Measurements from ENCODE around the gene TMEM19. TPM values are rescaled to one million over a fixed set of nuclear protein-coding genes. Genes with fewer than 3 reads are reported as not detected.
A peak's percentile ranks its signal among the peaks of the same experiment; 100 is the strongest.

The TMEM19 gene
- 36.0 TPM for total RNA-seq

DNA sequence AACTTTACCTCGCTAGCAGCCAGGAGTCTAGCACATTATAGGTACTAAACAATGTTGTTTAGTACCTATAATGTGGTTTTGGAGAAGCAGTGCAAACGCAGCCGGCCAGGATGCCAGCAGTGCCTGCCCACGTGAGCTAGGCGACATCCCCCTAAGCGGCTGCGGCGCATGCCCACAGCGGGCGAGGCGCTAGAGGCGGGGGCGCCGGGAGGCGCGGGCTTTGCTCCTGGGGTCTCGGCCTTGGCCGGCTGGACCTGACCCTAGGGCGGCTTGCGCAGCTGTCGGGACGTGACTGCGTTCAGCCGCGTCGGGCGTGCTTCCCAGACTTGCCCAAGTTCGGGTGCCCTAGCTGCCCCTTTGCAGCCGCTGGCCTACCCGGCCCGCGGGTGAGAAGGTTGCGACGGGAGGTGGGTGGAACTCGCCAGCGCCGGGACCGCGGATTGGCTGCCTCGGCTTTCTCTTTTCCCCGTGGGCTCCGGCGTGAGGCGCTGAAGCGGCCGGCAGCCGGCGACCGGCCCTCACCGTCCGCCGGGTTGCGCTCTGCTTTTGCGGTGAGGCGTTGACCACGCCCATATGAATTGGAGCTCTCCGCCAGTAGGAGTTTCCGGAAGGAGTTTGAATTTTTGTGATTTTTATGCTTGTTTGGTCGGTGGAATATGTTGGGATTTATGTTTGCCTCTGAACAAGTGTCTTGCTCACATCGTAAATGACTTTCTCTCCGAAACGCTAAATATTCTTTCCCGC, at the start of gene TMEM19:
Gene TMEM19 (plus strand): TSS at position 169 of the 744 bp plus-strand sequence. CDS start 599 bp downstream, outside the sequence.
- peaks cover 14 to 16% (median 15%) of the 10 kb centered on the region in 3 donors for H3K4me1 ChIP-seq (ENCODE audit: control insufficient read depth in 3 of 3, insufficient read depth in 3 of 3, low read length in 3 of 3)
- no peaks in the 10 kb centered on the region for H3K36me3 ChIP-seq (ENCODE audit: control insufficient read depth in 3 of 3, insufficient read depth in 3 of 3, low read length in 3 of 3)
- H3K9ac ChIP-seq (ENCODE audit: low read depth in 1 of 3, low read length in 3 of 3): peak within 1 kb of the TSS; percentile 88 to 92 (median 91)
- H3K27me3 ChIP-seq (ENCODE audit: control insufficient read depth in 3 of 3, insufficient read depth in 3 of 3, low read length in 3 of 3): no peaks in the 10 kb centered on the region
- no peaks in the 10 kb centered on the region for H3K9me3 ChIP-seq (ENCODE audit: control insufficient read depth in 3 of 3, low read length in 3 of 3)
- peak within 1 kb of the TSS; percentile 86 to 96 (median 90) for H3K4me3 ChIP-seq (ENCODE audit: low read length in 3 of 3)
- peak within 1 kb of the TSS; percentile 82 for H3K27ac ChIP-seq (ENCODE audit: low read depth, low read length)

- Histone ChIP-seq H3K9me3 (ENCODE audit: control insufficient read depth in 3 of 3, low read length in 3 of 3) (no peaks in the 10 kb centered on the region), H3K9ac (ENCODE audit: low read depth in 1 of 3, low read length in 3 of 3) (no peak overlapping the region), H3K4me1 (ENCODE audit: control insufficient read depth in 3 of 3, insufficient read depth in 3 of 3, low read length in 3 of 3) (no peaks in the 10 kb centered on the region), H3K27ac (ENCODE audit: low read depth, low read length) (no peak overlapping the region), H3K27me3 (ENCODE audit: control insufficient read depth in 3 of 3, insufficient read depth in 3 of 3, low read length in 3 of 3) (no peaks in the 10 kb centered on the region), H3K4me3 (ENCODE audit: low read length in 3 of 3) (no peak overlapping the region), H3K36me3 (ENCODE audit: control insufficient read depth in 3 of 3, insufficient read depth in 3 of 3, low read length in 3 of 3) (peaks cover 22 to 64% (median 55%) of the 10 kb centered on the region in 3 donors)
Observed at GRCh38 chr12:71636704-71637115, 49.2 kb upstream of the TMEM19 start.

GRCh38 chr12:71638499-71638898, 47.4 kb upstream of the TMEM19 start:
- H3K4me3 ChIP-seq (ENCODE audit: low read length in 3 of 3): no peak overlapping the region
- H3K36me3 ChIP-seq (ENCODE audit: control insufficient read depth in 3 of 3, insufficient read depth in 3 of 3, low read length in 3 of 3): peaks cover 26 to 56% (median 51%) of the 10 kb centered on the region in 3 donors
- no peak overlapping the region for H3K27ac ChIP-seq (ENCODE audit: low read depth, low read length)
- H3K9ac ChIP-seq (ENCODE audit: low read depth in 1 of 3, low read length in 3 of 3): no peak overlapping the region
- no peaks in the 10 kb centered on the region for H3K4me1 ChIP-seq (ENCODE audit: control insufficient read depth in 3 of 3, insufficient read depth in 3 of 3, low read length in 3 of 3)
- no peaks in the 10 kb centered on the region for H3K27me3 ChIP-seq (ENCODE audit: control insufficient read depth in 3 of 3, insufficient read depth in 3 of 3, low read length in 3 of 3)
- H3K9me3 ChIP-seq (ENCODE audit: control insufficient read depth in 3 of 3, low read length in 3 of 3): no peaks in the 10 kb centered on the region

DNA sequence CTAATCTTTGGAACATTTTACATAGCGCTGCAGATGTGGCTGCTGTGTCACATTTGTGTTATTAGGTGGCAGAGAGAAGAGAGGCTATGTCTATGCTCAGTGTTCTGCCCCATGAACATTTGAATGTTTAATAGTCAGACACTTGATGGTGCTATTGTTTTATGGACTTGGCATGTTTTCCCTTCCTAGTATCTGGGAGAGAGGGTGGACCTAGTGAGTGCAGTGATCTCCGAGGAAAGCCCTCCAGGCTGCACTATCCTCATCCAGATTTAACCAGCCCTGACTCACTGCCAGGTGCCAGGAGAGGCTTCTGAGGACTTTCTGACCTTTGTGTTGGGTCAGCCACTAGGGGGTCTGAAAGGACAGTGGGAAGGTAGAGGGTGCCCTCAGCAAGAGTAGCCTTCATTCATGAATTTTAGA, 46.5 kb upstream of the TMEM19 start:
- Histone ChIP-seq H3K4me1 (ENCODE audit: control insufficient read depth in 3 of 3, insufficient read depth in 3 of 3, low read length in 3 of 3) (no peaks in the 10 kb centered on the region), H3K9me3 (ENCODE audit: control insufficient read depth in 3 of 3, low read length in 3 of 3) (no peaks in the 10 kb centered on the region), H3K27ac (ENCODE audit: low read depth, low read length) (no peak overlapping the region), H3K9ac (ENCODE audit: low read depth in 1 of 3, low read length in 3 of 3) (no peak overlapping the region), H3K27me3 (ENCODE audit: control insufficient read depth in 3 of 3, insufficient read depth in 3 of 3, low read length in 3 of 3) (no peaks in the 10 kb centered on the region), H3K4me3 (ENCODE audit: low read length in 3 of 3) (no peak overlapping the region), H3K36me3 (ENCODE audit: control insufficient read depth in 3 of 3, insufficient read depth in 3 of 3, low read length in 3 of 3) (peaks cover 22 to 54% (median 47%) of the 10 kb centered on the region in 3 donors)

DNA sequence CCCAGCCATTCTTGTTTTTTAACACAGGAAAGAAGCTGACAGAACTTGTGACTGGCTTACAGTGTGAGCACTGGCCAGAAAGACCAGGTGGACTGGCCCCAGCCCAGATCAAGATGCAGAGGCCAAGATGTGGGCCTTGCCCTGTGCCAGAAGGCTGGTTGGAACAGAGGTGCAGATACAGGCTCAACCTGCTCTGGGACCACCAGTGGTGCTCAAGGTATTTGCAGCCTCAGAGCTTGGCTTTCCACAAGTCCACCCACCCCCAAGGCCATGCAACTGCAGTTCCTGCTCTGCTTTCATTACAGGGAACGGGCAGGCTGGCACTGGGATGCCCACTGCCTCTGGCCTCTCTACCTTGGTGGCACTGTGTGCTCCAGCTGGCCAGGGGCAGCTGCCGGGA, 45.6 kb upstream of the TMEM19 start:
- Histone ChIP-seq H3K36me3 (ENCODE audit: control insufficient read depth in 3 of 3, insufficient read depth in 3 of 3, low read length in 3 of 3) (peaks cover 19 to 53% (median 50%) of the 10 kb centered on the region in 3 donors), H3K4me1 (ENCODE audit: control insufficient read depth in 3 of 3, insufficient read depth in 3 of 3, low read length in 3 of 3) (no peaks in the 10 kb centered on the region), H3K4me3 (ENCODE audit: low read length in 3 of 3) (no peak overlapping the region), H3K27ac (ENCODE audit: low read depth, low read length) (no peak overlapping the region), H3K9me3 (ENCODE audit: control insufficient read depth in 3 of 3, low read length in 3 of 3) (no peaks in the 10 kb centered on the region), H3K9ac (ENCODE audit: low read depth in 1 of 3, low read length in 3 of 3) (no peak overlapping the region), H3K27me3 (ENCODE audit: control insufficient read depth in 3 of 3, insufficient read depth in 3 of 3, low read length in 3 of 3) (no peaks in the 10 kb centered on the region)

DNA sequence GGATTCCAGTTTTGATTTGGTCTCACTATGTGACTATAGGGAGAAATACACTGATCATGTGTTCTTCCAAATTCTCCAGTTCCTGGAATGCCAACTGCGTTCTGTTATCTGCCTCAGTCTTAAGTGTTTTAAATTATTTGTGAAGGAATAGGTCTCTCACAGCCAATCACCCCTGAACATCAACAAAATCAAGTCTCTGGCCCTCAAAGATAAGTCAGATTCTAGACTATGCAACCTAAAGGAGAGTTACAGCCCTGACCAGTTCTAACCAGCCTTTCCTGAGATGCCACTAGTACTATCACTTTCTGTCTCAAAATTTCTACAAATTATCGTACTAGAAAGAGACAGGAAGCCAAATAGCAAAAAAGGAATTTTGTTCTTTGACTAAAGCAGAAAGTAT, 44.5 kb upstream of the TMEM19 start:
- Histone ChIP-seq H3K4me1 (ENCODE audit: control insufficient read depth in 3 of 3, insufficient read depth in 3 of 3, low read length in 3 of 3) (no peaks in the 10 kb centered on the region), H3K27ac (ENCODE audit: low read depth, low read length) (no peak overlapping the region), H3K9me3 (ENCODE audit: control insufficient read depth in 3 of 3, low read length in 3 of 3) (no peaks in the 10 kb centered on the region), H3K36me3 (ENCODE audit: control insufficient read depth in 3 of 3, insufficient read depth in 3 of 3, low read length in 3 of 3) (peaks cover 17 to 49% (median 43%) of the 10 kb centered on the region in 3 donors), H3K4me3 (ENCODE audit: low read length in 3 of 3) (no peak overlapping the region), H3K9ac (ENCODE audit: low read depth in 1 of 3, low read length in 3 of 3) (no peak overlapping the region), H3K27me3 (ENCODE audit: control insufficient read depth in 3 of 3, insufficient read depth in 3 of 3, low read length in 3 of 3) (no peaks in the 10 kb centered on the region)

- Histone ChIP-seq H3K36me3 (ENCODE audit: control insufficient read depth in 3 of 3, insufficient read depth in 3 of 3, low read length in 3 of 3) (peaks cover 17 to 55% (median 43%) of the 10 kb centered on the region in 3 donors), H3K4me3 (ENCODE audit: low read length in 3 of 3) (no peak overlapping the region), H3K9ac (ENCODE audit: low read depth in 1 of 3, low read length in 3 of 3) (no peak overlapping the region), H3K4me1 (ENCODE audit: control insufficient read depth in 3 of 3, insufficient read depth in 3 of 3, low read length in 3 of 3) (no peaks in the 10 kb centered on the region), H3K27me3 (ENCODE audit: control insufficient read depth in 3 of 3, insufficient read depth in 3 of 3, low read length in 3 of 3) (no peaks in the 10 kb centered on the region), H3K9me3 (ENCODE audit: control insufficient read depth in 3 of 3, low read length in 3 of 3) (no peaks in the 10 kb centered on the region), H3K27ac (ENCODE audit: low read depth, low read length) (no peak overlapping the region)
Observed at GRCh38 chr12:71642264-71642663, 43.6 kb upstream of the TMEM19 start.

DNA sequence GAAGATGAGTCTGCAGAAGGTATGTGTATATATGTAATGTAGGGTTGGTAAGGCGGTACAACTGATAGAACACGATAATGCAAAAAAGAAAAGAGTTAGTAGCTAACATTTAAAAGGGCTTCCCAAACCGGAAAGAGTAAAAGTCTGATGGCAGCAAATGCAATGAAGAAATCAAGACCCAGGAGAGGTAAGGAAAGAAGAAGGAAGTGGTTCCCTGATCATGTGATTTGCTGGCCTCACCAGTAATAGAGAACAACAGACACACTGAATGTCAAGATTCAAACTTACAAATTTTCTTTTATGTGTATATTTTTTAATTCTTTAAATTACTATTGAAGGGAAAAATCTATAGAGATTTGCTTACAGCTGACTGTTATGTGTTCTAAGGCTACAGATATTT, 40.6 kb upstream of the TMEM19 start:
- Histone ChIP-seq H3K36me3 (ENCODE audit: control insufficient read depth in 3 of 3, insufficient read depth in 3 of 3, low read length in 3 of 3) (peaks cover 10 to 44% (median 27%) of the 10 kb centered on the region in 3 donors), H3K4me1 (ENCODE audit: control insufficient read depth in 3 of 3, insufficient read depth in 3 of 3, low read length in 3 of 3) (no peaks in the 10 kb centered on the region), H3K9me3 (ENCODE audit: control insufficient read depth in 3 of 3, low read length in 3 of 3) (no peaks in the 10 kb centered on the region), H3K4me3 (ENCODE audit: low read length in 3 of 3) (no peak overlapping the region), H3K27ac (ENCODE audit: low read depth, low read length) (no peak overlapping the region), H3K9ac (ENCODE audit: low read depth in 1 of 3, low read length in 3 of 3) (no peak overlapping the region), H3K27me3 (ENCODE audit: control insufficient read depth in 3 of 3, insufficient read depth in 3 of 3, low read length in 3 of 3) (no peaks in the 10 kb centered on the region)

GRCh38 chr12:71646512-71646911, 39.4 kb upstream of the TMEM19 start:
- H3K9me3 ChIP-seq (ENCODE audit: control insufficient read depth in 3 of 3, low read length in 3 of 3): no peaks in the 10 kb centered on the region
- no peak overlapping the region for H3K27ac ChIP-seq (ENCODE audit: low read depth, low read length)
- no peak overlapping the region for H3K9ac ChIP-seq (ENCODE audit: low read depth in 1 of 3, low read length in 3 of 3)
- H3K4me3 ChIP-seq (ENCODE audit: low read length in 3 of 3): no peak overlapping the region
- H3K27me3 ChIP-seq (ENCODE audit: control insufficient read depth in 3 of 3, insufficient read depth in 3 of 3, low read length in 3 of 3): no peaks in the 10 kb centered on the region
- peaks cover 8 to 36% (median 24%) of the 10 kb centered on the region in 3 donors for H3K36me3 ChIP-seq (ENCODE audit: control insufficient read depth in 3 of 3, insufficient read depth in 3 of 3, low read length in 3 of 3)
- no peaks in the 10 kb centered on the region for H3K4me1 ChIP-seq (ENCODE audit: control insufficient read depth in 3 of 3, insufficient read depth in 3 of 3, low read length in 3 of 3)

GRCh38 chr12:71648537-71648936, 37.3 kb upstream of the TMEM19 start:
- no peak overlapping the region for H3K27ac ChIP-seq (ENCODE audit: low read depth, low read length)
- no peak overlapping the region for H3K9ac ChIP-seq (ENCODE audit: low read depth in 1 of 3, low read length in 3 of 3)
- H3K36me3 ChIP-seq (ENCODE audit: control insufficient read depth in 3 of 3, insufficient read depth in 3 of 3, low read length in 3 of 3): peaks cover 3 to 26% (median 15%) of the 10 kb centered on the region in 3 donors
- H3K4me1 ChIP-seq (ENCODE audit: control insufficient read depth in 3 of 3, insufficient read depth in 3 of 3, low read length in 3 of 3): no peaks in the 10 kb centered on the region
- H3K4me3 ChIP-seq (ENCODE audit: low read length in 3 of 3): no peak overlapping the region
- H3K9me3 ChIP-seq (ENCODE audit: control insufficient read depth in 3 of 3, low read length in 3 of 3): no peaks in the 10 kb centered on the region
- H3K27me3 ChIP-seq (ENCODE audit: control insufficient read depth in 3 of 3, insufficient read depth in 3 of 3, low read length in 3 of 3): no peaks in the 10 kb centered on the region
